ENCODE data around the gene SAXO1. TPM values are rescaled to one million over a fixed set of nuclear protein-coding genes. Genes with fewer than 3 reads are reported as not detected.
A peak's percentile ranks its signal among the peaks of the same experiment; 100 is the strongest.

The SAXO1 gene
- total RNA-seq, 1 donor from 2014 or later = not detected

DNA sequence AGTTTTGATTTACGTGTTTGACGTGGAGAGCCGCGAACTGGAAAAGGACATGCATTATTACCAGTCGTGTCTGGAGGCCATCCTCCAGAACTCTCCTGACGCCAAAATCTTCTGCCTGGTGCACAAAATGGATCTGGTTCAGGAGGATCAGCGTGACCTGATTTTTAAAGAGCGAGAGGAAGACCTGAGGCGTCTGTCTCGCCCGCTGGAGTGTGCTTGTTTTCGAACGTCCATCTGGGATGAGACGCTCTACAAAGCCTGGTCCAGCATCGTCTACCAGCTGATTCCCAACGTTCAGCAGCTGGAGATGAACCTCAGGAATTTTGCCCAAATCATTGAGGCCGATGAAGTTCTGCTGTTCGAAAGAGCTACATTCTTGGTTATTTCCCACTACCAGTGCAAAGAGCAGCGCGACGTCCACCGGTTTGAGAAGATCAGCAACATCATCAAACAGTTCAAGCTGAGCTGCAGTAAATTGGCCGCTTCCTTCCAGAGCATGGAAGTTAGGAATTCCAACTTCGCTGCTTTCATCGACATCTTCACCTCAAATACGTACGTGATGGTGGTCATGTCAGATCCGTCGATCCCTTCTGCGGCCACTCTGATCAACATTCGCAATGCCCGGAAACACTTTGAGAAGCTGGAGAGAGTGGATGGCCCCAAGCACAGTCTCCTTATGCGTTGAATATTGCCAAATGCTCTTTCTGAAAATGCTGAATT lies 17.1 kb upstream of the SAXO1 start:
- Mint-ChIP-seq H3K4me1 (ENCODE audit: unreplicated experiment) (peaks cover 35% of the 10 kb centered on the region), H3K9me3 (ENCODE audit: unreplicated experiment) (no peaks in the 10 kb centered on the region), H3K27ac (ENCODE audit: unreplicated experiment) (peak overlapping the region; percentile 99), H3K27me3 (ENCODE audit: unreplicated experiment) (no peaks in the 10 kb centered on the region), H3K36me3 (ENCODE audit: unreplicated experiment) (peaks cover 6% of the 10 kb centered on the region), H3K4me3 (ENCODE audit: unreplicated experiment) (peak overlapping the region; percentile 96)
- no peak for DNase-seq (ENCODE audit: extremely low spot score, unreplicated experiment)
- no peak for TF ChIP-seq CTCF (IDR thresholded peaks at IDR 0.05)

DNA sequence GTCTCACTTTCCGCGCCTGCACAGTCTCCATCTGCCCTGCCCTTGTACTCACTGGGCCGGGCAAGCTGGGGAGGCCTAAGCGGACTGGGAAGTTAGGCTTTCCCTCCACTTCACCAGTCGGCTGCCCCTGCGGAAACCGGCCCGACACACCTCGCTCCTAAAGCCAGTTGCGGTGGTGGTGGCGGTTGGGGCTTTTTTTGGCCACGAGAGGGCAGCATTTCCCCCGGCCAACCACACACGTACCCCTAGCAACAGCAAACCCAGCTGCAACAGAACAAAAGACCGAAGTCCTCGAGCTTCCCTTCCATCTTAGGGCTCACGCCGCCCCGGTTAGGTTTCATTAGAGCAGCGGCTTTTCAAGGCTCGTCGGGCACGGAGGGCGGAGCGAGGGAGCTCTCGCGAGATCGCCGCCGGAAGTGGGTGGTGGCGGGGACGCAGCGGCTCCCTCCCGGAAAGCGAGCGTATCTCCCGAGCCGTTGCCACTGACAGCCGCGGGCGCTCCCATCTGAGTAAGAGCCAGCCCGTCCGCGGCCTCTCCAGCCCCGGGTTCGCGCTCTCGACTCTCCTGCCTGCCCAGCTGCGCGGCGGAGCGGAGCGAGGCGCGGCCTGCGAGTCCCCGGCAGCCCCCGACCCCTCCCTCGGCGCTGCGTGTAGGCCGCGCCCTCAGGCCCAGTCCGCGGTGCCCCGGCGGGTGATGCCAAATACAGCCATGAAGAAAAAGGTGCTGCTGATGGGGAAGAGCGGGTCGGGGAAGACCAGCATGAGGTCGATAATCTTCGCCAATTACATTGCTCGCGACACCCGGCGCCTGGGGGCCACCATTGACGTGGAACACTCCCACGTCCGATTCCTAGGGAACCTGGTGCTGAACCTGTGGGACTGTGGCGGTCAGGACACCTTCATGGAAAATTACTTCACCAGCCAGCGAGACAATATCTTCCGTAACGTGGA lies 16.2 kb upstream of the SAXO1 start, which contains the start of gene RRAGA:
TSS of gene RRAGA (plus strand) at position 462 of the 951 bp plus-strand sequence. CDS start at position 695, 233 bp downstream.
- Mint-ChIP-seq H3K4me3 (ENCODE audit: unreplicated experiment) (peak within 1 kb of the TSS; percentile 96), H3K4me1 (ENCODE audit: unreplicated experiment) (peaks cover 35% of the 10 kb centered on the region), H3K36me3 (ENCODE audit: unreplicated experiment) (peaks cover 6% of the 10 kb centered on the region), H3K27ac (ENCODE audit: unreplicated experiment) (peak within 1 kb of the TSS; percentile 99), H3K9me3 (ENCODE audit: unreplicated experiment) (no peaks in the 10 kb centered on the region), H3K27me3 (ENCODE audit: unreplicated experiment) (no peaks in the 10 kb centered on the region)
- peak; percentile 98 for DNase-seq (ENCODE audit: extremely low spot score, unreplicated experiment)
- peak; percentile 92 for TF ChIP-seq CTCF (IDR thresholded peaks at IDR 0.05)

GRCh38 chr9:19036611-19037010 lies 3.6 kb upstream of the SAXO1 start:
- H3K36me3 Mint-ChIP-seq (ENCODE audit: unreplicated experiment) = peaks cover 2% of the 10 kb centered on the region
- TF ChIP-seq CTCF (IDR thresholded peaks at IDR 0.05) = peak; percentile 8
- H3K27me3 Mint-ChIP-seq (ENCODE audit: unreplicated experiment) = no peaks in the 10 kb centered on the region
- DNase-seq (ENCODE audit: extremely low spot score, unreplicated experiment) = no peak
- H3K4me3 Mint-ChIP-seq (ENCODE audit: unreplicated experiment) = no peak overlapping the region
- H3K9me3 Mint-ChIP-seq (ENCODE audit: unreplicated experiment) = peaks cover 8% of the 10 kb centered on the region
- H3K4me1 Mint-ChIP-seq (ENCODE audit: unreplicated experiment) = no peaks in the 10 kb centered on the region
- no peak overlapping the region for H3K27ac Mint-ChIP-seq (ENCODE audit: unreplicated experiment)

DNA sequence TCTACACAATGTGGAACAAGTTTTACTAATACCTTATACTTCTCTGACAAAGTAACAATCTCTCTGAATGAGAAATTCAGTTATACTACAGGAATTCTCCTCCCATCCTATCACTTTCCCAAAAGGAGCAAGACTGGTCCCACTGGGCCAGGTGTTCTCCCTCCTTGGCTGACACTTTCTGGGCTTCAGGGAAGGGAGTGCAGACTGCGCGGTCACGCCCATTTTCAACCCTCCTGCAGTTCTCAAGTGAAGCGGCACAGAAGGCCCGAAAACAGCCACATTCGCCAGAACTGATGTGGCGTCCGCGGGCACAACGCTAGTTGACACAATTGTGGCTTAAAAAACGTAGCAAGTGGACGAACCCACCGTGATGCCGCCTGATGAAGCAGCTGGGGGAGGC lies 603 bp downstream of the SAXO1 start:
- Mint-ChIP-seq H3K9me3 (ENCODE audit: unreplicated experiment) (no peaks in the 10 kb centered on the region), H3K27me3 (ENCODE audit: unreplicated experiment) (no peaks in the 10 kb centered on the region), H3K27ac (ENCODE audit: unreplicated experiment) (no peak overlapping the region), H3K4me3 (ENCODE audit: unreplicated experiment) (no peak overlapping the region), H3K36me3 (ENCODE audit: unreplicated experiment) (no peaks in the 10 kb centered on the region), H3K4me1 (ENCODE audit: unreplicated experiment) (peaks cover 1% of the 10 kb centered on the region)
- TF ChIP-seq CTCF (IDR thresholded peaks at IDR 0.05) = no peak
- DNase-seq (ENCODE audit: extremely low spot score, unreplicated experiment) = no peak

GRCh38 chr9:19030899-19031298 lies 2.1 kb downstream of the SAXO1 start:
- Mint-ChIP-seq H3K36me3 (ENCODE audit: unreplicated experiment) (no peaks in the 10 kb centered on the region), H3K4me3 (ENCODE audit: unreplicated experiment) (no peak overlapping the region), H3K27me3 (ENCODE audit: unreplicated experiment) (no peaks in the 10 kb centered on the region), H3K27ac (ENCODE audit: unreplicated experiment) (no peak overlapping the region), H3K9me3 (ENCODE audit: unreplicated experiment) (no peaks in the 10 kb centered on the region), H3K4me1 (ENCODE audit: unreplicated experiment) (peaks cover 1% of the 10 kb centered on the region)
- TF ChIP-seq CTCF (IDR thresholded peaks at IDR 0.05) = no peak
- DNase-seq (ENCODE audit: extremely low spot score, unreplicated experiment) = no peak

Measured in osteocyte (in vitro differentiated cells).